Vagina (tissue), 2 donors: ENCODE results near the gene SSBP4.

Source experiments
- CTCF ChIP-seq, 3 experiments: fragments of 450-650 bp in 2 of 3; fragments of 200-600 bp in 1 of 3; sonication (generic) in 1 of 3; IDR thresholded peaks; one replicate each; pipeline ENCODE4 v1.5.1; 2017 to 2019; ENCODE audit warnings: antibody characterized with exemption in 3 of 3, mild to moderate bottlenecking in 2 of 3, moderate library complexity in 2 of 3
- POLR2A ChIP-seq, 2 donors: fragments of 450-650 bp; IDR thresholded peaks; one replicate each; pipeline ENCODE4 v1.6.1; 2017; ENCODE audit warnings: antibody characterized with exemption in 2 of 2, mild to moderate bottlenecking in 2 of 2, moderate library complexity in 2 of 2
- POLR2AphosphoS5 ChIP-seq, 2 donors: sonication (generic); formaldehyde crosslinking; IDR thresholded peaks; one replicate each; pipeline ENCODE4 v1.9.0; 2017; ENCODE audit warnings: antibody characterized with exemption in 2 of 2, mild to moderate bottlenecking in 2 of 2, low read depth in 1 of 2; ENCODE audit not compliant: insufficient read depth in 1 of 2

- TF ChIP-seq CTCF (IDR thresholded peaks at IDR 0.05), result no peak
- no peak for TF ChIP-seq POLR2AphosphoS5 (IDR thresholded peaks at IDR 0.05; ENCODE audit: insufficient read depth in 1 of 2, low read depth in 1 of 2)
- no peak for TF ChIP-seq POLR2A (IDR thresholded peaks at IDR 0.05)
These were observed 55.2 kb downstream of the SSBP4 start for GRCh38 chr19:18474366-18474887.
